T-helper 1 cell treated with Interleukin-12 subunit alpha and Interleukin-12 subunit beta and Interleukin-4 antibody, amounts not matched to agents 30 μg/mL and 1 μg/mL, for 36 hours (primary cell): ENCODE measurements around the gene LYG1.
"Not testable (repeated sequence)": the region's sequence is repeated elsewhere in the genome, so short reads cannot be mapped to it uniquely, and the experiment has no call there.

ENCODE experiments used
- H3K27ac Mint-ChIP-seq: one replicate; pipeline ENCODE4 v1.8.0; 2021; ENCODE audit warnings: mild to moderate bottlenecking, mixed read lengths
- H3K27me3 Mint-ChIP-seq: one replicate; pipeline ENCODE4 v1.8.0; 2021; ENCODE audit warnings: low read depth, mixed read lengths
- H3K36me3 Mint-ChIP-seq: one replicate; pipeline ENCODE4 v1.8.0; 2021; ENCODE audit warnings: low read depth, mixed read lengths
- H3K4me1 Mint-ChIP-seq: one replicate; pipeline ENCODE4 v1.8.0; 2021; ENCODE audit warnings: low read depth, mixed read lengths
- H3K4me3 Mint-ChIP-seq: one replicate; pipeline ENCODE4 v1.8.0; 2021; ENCODE audit warnings: mild to moderate bottlenecking, moderate library complexity, mixed read lengths
- H3K9me3 Mint-ChIP-seq: one replicate; pipeline ENCODE4 v1.8.0; 2021; ENCODE audit warnings: mixed read lengths

Gene LYG1

GRCh38 chr2:99301097-99301496, at the start of gene LYG1:
LYG1 (minus strand) TSS chr2:99301197; CDS start chr2:99295670, 5,527 bp downstream.
- H3K36me3 Mint-ChIP-seq, result peaks cover 26% of the 10 kb centered on the region
- H3K4me3 Mint-ChIP-seq, H3K9me3 Mint-ChIP-seq, H3K27me3 Mint-ChIP-seq, H3K4me1 Mint-ChIP-seq, H3K27ac Mint-ChIP-seq: not testable (repeated sequence)

- peaks cover 4% of the 10 kb centered on the region for H3K36me3 Mint-ChIP-seq
- no peaks in the 10 kb centered on the region for H3K9me3 Mint-ChIP-seq
- no peak overlapping the region for H3K27ac Mint-ChIP-seq
- peaks cover 40% of the 10 kb centered on the region for H3K4me1 Mint-ChIP-seq
- no peaks in the 10 kb centered on the region for H3K27me3 Mint-ChIP-seq
- H3K4me3 Mint-ChIP-seq, result no peak overlapping the region
These were observed 49.2 kb upstream of the LYG1 start for GRCh38 chr2:99350194-99350593.

GRCh38 chr2:99348173-99348572, 47.2 kb upstream of the LYG1 start:
- Mint-ChIP-seq H3K27me3 (no peaks in the 10 kb centered on the region), H3K36me3 (peaks cover 3% of the 10 kb centered on the region), H3K4me3 (no peak overlapping the region), H3K9me3 (no peaks in the 10 kb centered on the region), H3K27ac (peak overlapping the region; percentile 50), H3K4me1 (peaks cover 37% of the 10 kb centered on the region)

GRCh38 chr2:99346218-99346617, 45.2 kb upstream of the LYG1 start:
- H3K4me1 Mint-ChIP-seq, result peaks cover 42% of the 10 kb centered on the region
- H3K9me3 Mint-ChIP-seq, result no peaks in the 10 kb centered on the region
- peaks cover 5% of the 10 kb centered on the region for H3K36me3 Mint-ChIP-seq
- no peak overlapping the region for H3K27ac Mint-ChIP-seq
- no peaks in the 10 kb centered on the region for H3K27me3 Mint-ChIP-seq
- no peak overlapping the region for H3K4me3 Mint-ChIP-seq

DNA sequence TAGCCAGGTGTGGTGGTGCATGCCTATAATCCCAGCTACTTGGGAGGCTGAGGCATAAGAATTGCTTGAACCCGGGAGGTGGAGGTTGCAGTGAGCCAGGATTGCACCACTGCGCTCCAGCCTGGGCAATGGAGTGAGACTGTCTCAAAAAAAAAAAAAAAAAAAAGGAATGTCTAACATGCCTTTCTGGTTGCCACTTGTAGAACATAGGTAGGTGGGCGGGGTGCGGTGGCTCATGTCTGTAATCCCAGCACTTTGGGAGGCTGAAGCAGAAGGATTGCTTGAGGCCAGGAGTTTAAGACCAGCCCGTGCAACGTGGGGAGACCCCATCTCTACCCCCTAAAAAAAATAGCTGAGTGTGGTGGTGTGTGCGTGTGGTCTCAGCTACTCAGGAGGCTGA, 44.4 kb upstream of the LYG1 start:
- peaks cover 39% of the 10 kb centered on the region for H3K4me1 Mint-ChIP-seq
- H3K9me3 Mint-ChIP-seq, H3K36me3 Mint-ChIP-seq: not testable (repeated sequence)

GRCh38 chr2:99342536-99342935, 41.5 kb upstream of the LYG1 start:
- H3K4me1 Mint-ChIP-seq, result peaks cover 23% of the 10 kb centered on the region
- H3K27ac Mint-ChIP-seq, result no peak overlapping the region
- peaks cover 5% of the 10 kb centered on the region for H3K36me3 Mint-ChIP-seq
- H3K27me3 Mint-ChIP-seq, result no peaks in the 10 kb centered on the region
- H3K4me3 Mint-ChIP-seq, result no peak overlapping the region
- H3K9me3 Mint-ChIP-seq, result no peaks in the 10 kb centered on the region

More for the DNA sequence above, 44.4 kb upstream of the LYG1 start:
- H3K4me3 Mint-ChIP-seq, H3K27ac Mint-ChIP-seq, H3K27me3 Mint-ChIP-seq: not testable (repeated sequence)

DNA sequence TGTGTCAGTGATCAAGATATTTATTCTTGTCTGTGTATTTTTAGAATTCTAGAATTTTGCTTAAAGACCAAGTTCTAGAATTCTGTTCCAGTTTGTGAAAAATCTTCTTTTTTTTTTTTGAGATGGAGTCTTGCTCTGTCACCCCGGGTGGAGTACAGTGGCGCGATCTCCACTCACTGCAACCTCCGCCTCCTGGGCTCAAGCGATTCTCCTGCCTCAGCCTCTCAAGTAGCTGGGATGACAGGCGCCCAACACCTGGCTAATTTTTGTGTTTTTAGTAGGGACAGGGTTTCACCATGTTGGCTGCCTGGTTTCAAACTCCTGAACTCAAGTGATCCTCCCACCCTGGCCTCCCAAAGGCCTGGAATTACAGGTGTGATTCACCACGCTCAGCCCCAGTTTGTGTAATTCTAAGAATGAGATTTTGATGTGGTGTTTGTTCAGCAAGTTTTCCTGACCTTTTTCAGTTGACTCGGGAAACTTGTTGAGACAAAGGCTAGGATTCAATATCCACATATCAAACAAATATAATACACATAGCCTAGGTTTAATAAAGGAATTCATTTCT, 39.8 kb upstream of the LYG1 start:
- Mint-ChIP-seq H3K27ac (no peak overlapping the region), H3K9me3 (no peaks in the 10 kb centered on the region), H3K4me1 (peaks cover 14% of the 10 kb centered on the region), H3K27me3 (no peaks in the 10 kb centered on the region), H3K4me3 (no peak overlapping the region), H3K36me3 (peaks cover 5% of the 10 kb centered on the region)

DNA sequence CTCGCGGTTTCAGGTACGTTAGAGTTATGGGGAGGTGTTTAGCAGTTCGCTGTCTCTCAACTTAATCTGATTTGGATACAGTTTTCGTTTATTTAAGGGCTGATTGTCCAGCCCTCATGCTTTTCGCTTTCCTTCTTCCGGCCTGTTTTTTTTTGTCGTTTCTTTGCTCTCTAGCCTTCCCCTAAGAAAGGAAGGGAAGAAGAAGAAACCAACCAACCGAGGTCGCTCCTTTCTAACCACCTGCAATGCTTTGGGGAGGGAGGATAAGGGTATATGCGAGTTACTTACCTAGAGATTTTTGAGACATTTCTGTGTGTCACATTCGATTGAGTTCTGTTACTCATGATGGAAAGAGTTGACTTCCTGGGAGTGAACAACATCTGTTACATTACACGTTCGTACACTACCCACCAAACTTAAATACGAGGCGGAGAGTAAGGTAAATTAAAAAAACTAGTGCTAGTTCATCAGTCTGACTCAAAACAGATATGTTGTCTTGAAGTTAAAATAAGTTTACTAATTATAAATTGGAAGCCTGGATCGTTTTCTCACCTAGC, 37.1 kb upstream of the LYG1 start:
- H3K4me3 Mint-ChIP-seq, result no peak overlapping the region
- no peak overlapping the region for H3K27ac Mint-ChIP-seq
- peaks cover 21% of the 10 kb centered on the region for H3K4me1 Mint-ChIP-seq
- H3K27me3 Mint-ChIP-seq, result no peaks in the 10 kb centered on the region
- H3K36me3 Mint-ChIP-seq, result peaks cover 2% of the 10 kb centered on the region
- no peaks in the 10 kb centered on the region for H3K9me3 Mint-ChIP-seq

GRCh38 chr2:99337113-99338028, 36.4 kb upstream of the LYG1 start, which contains the start of gene EIF5B:
EIF5B (plus strand) TSS chr2:99337389; CDS start chr2:99337555, 166 bp downstream.
- Mint-ChIP-seq H3K9me3 (no peaks in the 10 kb centered on the region), H3K4me3 (no peak within 1 kb of the TSS), H3K27me3 (no peaks in the 10 kb centered on the region), H3K27ac (no peak within 1 kb of the TSS), H3K36me3 (peaks cover 3% of the 10 kb centered on the region), H3K4me1 (peaks cover 25% of the 10 kb centered on the region)

GRCh38 chr2:99336804-99337112, 35.8 kb upstream of the LYG1 start:
- H3K4me1 Mint-ChIP-seq, result peaks cover 22% of the 10 kb centered on the region
- H3K27me3 Mint-ChIP-seq, result no peaks in the 10 kb centered on the region
- H3K9me3 Mint-ChIP-seq, result no peaks in the 10 kb centered on the region
- H3K27ac Mint-ChIP-seq, result no peak overlapping the region
- no peak overlapping the region for H3K4me3 Mint-ChIP-seq
- peaks cover 9% of the 10 kb centered on the region for H3K36me3 Mint-ChIP-seq

GRCh38 chr2:99335911-99336803, 35.2 kb upstream of the LYG1 start, which contains the start of gene TXNDC9:
TXNDC9 (minus strand) TSS chr2:99336333; CDS start chr2:99333210, 3,123 bp downstream.
- Mint-ChIP-seq H3K9me3 (no peaks in the 10 kb centered on the region), H3K27me3 (no peaks in the 10 kb centered on the region), H3K4me1 (peaks cover 19% of the 10 kb centered on the region), H3K4me3 (no peak within 1 kb of the TSS), H3K27ac (no peak within 1 kb of the TSS), H3K36me3 (peaks cover 12% of the 10 kb centered on the region)

GRCh38 chr2:99325384-99325783, 24.4 kb upstream of the LYG1 start:
- Mint-ChIP-seq H3K9me3 (no peaks in the 10 kb centered on the region), H3K4me1 (peaks cover 1% of the 10 kb centered on the region), H3K27ac (no peak overlapping the region), H3K27me3 (no peaks in the 10 kb centered on the region), H3K36me3 (peaks cover 31% of the 10 kb centered on the region), H3K4me3 (no peak overlapping the region)

DNA sequence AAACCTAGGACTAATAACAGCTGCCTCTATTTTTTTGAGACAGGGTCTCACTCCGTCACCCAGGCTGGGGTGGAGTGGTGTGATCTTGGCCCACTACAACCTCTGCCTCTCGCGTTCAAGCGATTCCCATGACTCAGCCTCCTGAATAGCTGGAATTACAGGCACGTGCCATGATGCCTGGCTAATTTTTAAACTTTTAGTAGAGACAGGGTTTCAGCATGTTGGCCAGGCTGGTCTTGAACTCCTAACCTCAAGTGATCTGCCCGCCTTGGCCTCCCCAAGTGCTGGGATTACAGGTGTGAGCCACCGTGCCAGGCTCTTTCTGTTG, 16.8 kb upstream of the LYG1 start:
- not testable (repeated sequence) for H3K9me3 Mint-ChIP-seq, H3K27ac Mint-ChIP-seq, H3K4me1 Mint-ChIP-seq, H3K27me3 Mint-ChIP-seq, H3K4me3 Mint-ChIP-seq
- peaks cover 33% of the 10 kb centered on the region for H3K36me3 Mint-ChIP-seq

- no peaks in the 10 kb centered on the region for H3K27me3 Mint-ChIP-seq
- peaks cover 5% of the 10 kb centered on the region for H3K9me3 Mint-ChIP-seq
- H3K36me3 Mint-ChIP-seq, result peaks cover 33% of the 10 kb centered on the region
- no peak overlapping the region for H3K4me3 Mint-ChIP-seq
- no peaks in the 10 kb centered on the region for H3K4me1 Mint-ChIP-seq
- no peak overlapping the region for H3K27ac Mint-ChIP-seq
These were observed 16.3 kb upstream of the LYG1 start for GRCh38 chr2:99317161-99317872.
